Iris pigment epithelial cell (primary cell): ENCODE measurements around the gene KCMF1.
A peak's percentile ranks its signal among the peaks of the same experiment; 100 is the strongest.
"Not testable (repeated sequence)": the region's sequence is repeated elsewhere in the genome, so short reads cannot be mapped to it uniquely, and the experiment has no call there.

ENCODE experiments used
- DNase-seq: peaks from one replicate; pipeline ENCODE4 v3.0.0-alpha.2; 2011; ENCODE audit warnings: low read depth

The KCMF1 gene

GRCh38 chr2:84970868-84971509 is at the start of gene KCMF1:
Gene KCMF1 (plus strand): TSS chr2:84971161. CDS start chr2:84971452, 291 bp downstream.
- DNase-seq, result peak; percentile 72

DNA sequence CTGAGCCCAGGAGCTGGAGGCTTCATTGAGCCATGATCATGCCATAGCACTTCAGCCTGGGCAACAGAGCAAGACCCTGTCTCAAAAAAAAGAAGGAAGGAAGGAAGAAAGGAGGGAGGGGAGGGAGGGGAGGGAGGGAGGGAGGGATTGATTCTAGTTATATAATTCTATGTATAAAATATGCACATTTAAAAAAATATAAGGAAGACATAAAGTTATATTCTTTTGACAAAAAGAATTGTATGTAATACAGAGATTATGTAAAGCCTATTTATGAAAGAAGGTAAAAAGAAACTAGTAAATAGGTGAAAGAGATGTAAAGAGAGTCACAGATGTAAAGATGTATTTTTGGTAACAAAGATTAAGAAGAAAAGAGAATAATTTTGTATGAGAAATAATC is 48.0 kb upstream of the KCMF1 start:
- no peak for DNase-seq

GRCh38 chr2:84924173-84925106 is 46.5 kb upstream of the KCMF1 start:
- peak; percentile 78 for DNase-seq

GRCh38 chr2:84925336-84925723 is 45.6 kb upstream of the KCMF1 start:
- no peak for DNase-seq

GRCh38 chr2:84925724-84926376 is 45.1 kb upstream of the KCMF1 start:
- peak; percentile 82 for DNase-seq

GRCh38 chr2:84927275-84927627 is 43.7 kb upstream of the KCMF1 start:
- no peak for DNase-seq

DNA sequence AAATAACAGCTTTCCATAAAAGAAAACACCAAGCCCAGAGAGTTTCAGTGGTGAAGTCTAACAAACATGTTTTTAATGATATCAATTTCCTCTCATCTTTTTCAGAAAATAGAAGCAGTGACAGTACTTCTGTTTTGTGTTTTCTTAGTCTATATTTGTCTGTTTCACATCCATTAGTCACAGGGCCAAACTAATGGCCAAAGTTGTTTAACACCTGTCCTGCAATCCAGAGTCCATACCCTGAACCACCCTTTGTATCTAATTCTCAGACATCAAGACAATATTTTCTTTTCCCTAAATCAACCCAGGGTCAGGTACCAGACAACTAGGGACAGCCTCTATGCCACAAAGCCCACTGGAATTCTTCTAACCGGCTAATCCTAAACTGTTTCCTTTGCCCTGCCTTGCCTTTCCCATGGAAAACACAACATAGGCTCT is 39.6 kb upstream of the KCMF1 start:
- no peak for DNase-seq

DNA sequence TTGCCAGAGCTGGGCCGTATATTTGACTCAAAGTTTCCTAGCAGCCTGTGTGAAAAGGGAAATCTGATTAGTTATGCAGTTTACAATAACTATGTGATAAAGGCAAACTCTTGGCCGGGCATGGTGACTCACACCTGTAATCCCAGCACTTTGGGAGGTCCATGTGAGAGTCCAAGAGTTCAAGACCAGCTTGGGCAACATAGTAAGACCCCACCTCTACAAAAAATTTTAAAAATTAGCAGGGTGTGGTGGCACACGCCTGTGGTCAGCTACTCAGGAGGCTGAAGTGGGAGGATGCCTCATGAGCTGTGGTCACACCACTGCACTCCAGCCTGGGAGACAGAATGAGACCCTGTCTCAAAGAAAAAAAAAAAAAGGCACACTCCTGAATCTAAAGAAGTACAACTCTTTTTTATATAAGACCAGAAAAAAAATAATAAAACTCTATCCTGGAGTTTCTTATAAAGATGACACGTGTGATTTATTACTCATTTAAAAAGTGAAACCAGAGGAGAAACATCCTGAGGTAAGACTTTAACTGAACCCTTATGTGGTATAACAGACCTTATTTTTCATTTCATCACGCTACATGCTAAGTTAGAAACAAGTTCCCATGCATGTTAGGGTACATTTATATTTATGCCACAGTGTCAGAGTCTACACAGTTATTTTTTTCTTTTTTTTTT is 32.6 kb upstream of the KCMF1 start:
- DNase-seq, result peak; percentile 56

GRCh38 chr2:84939426-84940087 is 31.4 kb upstream of the KCMF1 start:
- no peak for DNase-seq

- DNase-seq, result no peak
Measured at GRCh38 chr2:84940088-84940470, 30.9 kb upstream of the KCMF1 start.

- no peak for DNase-seq
Measured at GRCh38 chr2:84940831-84941412, 30.0 kb upstream of the KCMF1 start.

DNA sequence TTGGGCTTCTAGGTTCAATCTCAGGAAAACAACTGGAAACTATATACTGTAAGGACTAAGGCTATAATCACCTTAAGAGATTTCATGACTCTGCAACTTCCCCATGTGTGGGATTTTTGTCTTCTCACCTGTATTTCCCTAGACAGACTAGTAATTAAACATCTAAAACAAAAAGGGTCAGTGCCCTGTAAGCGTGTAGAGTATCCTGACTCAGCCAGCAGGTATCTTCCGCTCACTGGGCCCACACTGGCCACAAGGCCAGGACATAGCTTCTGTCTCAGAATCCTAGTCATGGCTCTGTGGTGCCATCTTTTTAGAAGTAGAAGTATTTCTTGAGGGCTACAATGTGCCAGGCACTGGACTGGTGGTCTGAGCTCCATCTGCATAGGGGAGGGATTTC is 28.8 kb upstream of the KCMF1 start:
- no peak for DNase-seq

DNA sequence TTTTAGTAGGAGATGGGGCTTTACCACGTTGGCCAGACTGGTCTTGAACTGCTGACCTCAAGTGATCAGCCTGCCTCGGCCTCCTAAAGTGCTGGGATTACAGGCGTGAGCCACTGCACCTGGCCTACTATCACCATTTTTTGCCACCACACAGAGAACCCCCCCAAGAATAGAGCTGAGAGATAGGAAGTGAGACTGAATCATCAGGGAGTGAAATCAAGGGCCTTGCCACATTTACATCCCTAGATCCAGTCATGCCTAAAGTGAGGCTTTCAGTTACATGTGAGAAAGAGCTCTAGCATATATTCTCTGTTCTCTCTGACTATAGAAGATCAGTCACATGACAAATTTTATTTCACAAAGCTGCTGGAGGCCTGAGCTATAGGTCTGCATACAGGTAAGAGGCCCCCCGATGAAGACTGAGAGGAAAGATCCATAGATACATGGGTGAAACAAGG is 28.0 kb upstream of the KCMF1 start:
- peak; percentile 68 for DNase-seq

- DNase-seq, result no peak
Measured at GRCh38 chr2:84944295-84944909, 26.6 kb upstream of the KCMF1 start.

DNA sequence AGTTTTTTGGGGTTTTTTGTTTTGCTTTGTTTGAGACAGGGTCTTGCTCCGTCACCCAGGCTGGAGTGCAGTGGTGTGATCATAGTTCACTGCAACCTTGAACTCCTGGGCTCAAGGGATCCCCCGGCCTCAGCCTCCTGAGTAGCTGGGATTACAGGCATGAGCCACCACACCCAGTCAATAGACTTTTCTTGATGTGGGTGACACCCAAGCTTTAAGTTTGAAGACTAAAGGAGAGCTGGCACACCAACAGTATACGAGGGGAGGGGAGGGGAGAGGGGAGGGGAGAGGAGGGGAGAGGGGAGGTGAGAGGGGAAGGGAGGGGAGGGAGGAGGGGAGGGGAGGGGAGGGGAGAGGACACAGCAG is 25.1 kb upstream of the KCMF1 start:
- DNase-seq, result not testable (repeated sequence)

- DNase-seq, result peak; percentile 70
Measured at GRCh38 chr2:84946204-84947009, 24.6 kb upstream of the KCMF1 start.

- DNase-seq, result no peak
Measured at GRCh38 chr2:84947010-84947593, 23.9 kb upstream of the KCMF1 start.

DNA sequence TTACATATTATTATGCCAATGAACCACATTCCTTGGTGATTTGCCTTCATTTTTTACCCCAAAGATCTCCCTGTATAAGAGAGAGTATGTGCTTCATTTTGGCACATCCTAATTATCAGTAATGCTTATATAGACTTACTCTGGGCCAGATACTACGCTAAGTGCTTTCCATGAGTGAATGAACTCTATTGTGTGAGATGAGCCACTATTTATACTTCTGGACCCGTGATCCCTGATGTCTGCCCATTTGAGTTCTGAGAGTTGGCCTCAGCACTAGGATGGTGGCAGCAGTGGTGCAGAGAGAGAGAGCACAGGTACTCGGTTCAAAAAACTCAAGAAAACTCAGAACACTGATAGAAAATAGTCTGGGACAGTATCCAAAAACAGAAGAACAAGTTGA is 17.4 kb upstream of the KCMF1 start:
- DNase-seq, result no peak

DNA sequence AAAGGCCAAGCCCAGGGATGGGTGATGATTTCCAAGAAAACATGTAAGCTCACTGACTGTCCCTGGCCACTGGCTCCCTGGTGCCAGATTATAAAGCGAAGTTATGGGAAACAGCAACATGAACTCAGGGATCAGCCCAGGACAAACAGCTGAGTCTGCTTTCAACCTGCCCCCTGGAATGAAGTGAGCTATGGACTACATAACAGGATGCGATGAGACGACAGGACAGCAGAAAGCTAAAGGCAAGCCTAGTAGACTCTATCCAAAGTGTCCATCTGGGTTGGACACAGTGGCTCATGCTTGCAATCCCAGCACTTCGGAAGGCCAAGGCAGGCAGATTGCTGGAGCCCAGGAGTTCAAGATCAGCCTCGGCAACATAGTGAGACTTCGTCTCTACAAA is 16.6 kb upstream of the KCMF1 start:
- no peak for DNase-seq
